ENCODE measurements around the gene TAC4.

The TAC4 gene

GRCh38 chr17:49842371-49842770, 5.5 kb downstream of the TAC4 start:
- DNase-seq (ENCODE audit: low read depth), result no peak

- no peak for DNase-seq (ENCODE audit: low read depth)
These were observed 6.3 kb downstream of the TAC4 start for GRCh38 chr17:49841548-49841947.

GRCh38 chr17:49839455-49839854, 8.4 kb downstream of the TAC4 start:
- no peak for DNase-seq (ENCODE audit: low read depth)

- DNase-seq (ENCODE audit: low read depth), result no peak
These were observed 11.5 kb downstream of the TAC4 start for GRCh38 chr17:49836111-49837030.

GRCh38 chr17:49835472-49835871, 12.4 kb downstream of the TAC4 start:
- no peak for DNase-seq (ENCODE audit: low read depth)

GRCh38 chr17:49834118-49834743, 13.6 kb downstream of the TAC4 start:
- no peak for DNase-seq (ENCODE audit: low read depth)

GRCh38 chr17:49832840-49833599, 14.8 kb downstream of the TAC4 start:
- DNase-seq (ENCODE audit: low read depth), result no peak

- no peak for DNase-seq (ENCODE audit: low read depth)
These were observed 17.3 kb downstream of the TAC4 start for GRCh38 chr17:49830605-49831004.

- no peak for DNase-seq (ENCODE audit: low read depth)
These were observed 18.8 kb downstream of the TAC4 start for GRCh38 chr17:49829026-49829425.

GRCh38 chr17:49828325-49828724, 19.5 kb downstream of the TAC4 start:
- DNase-seq (ENCODE audit: low read depth), result peak; percentile 26

GRCh38 chr17:49825645-49826044, 22.2 kb downstream of the TAC4 start:
- DNase-seq (ENCODE audit: low read depth), result no peak

- peak; percentile 16 for DNase-seq (ENCODE audit: low read depth)
These were observed 24.3 kb downstream of the TAC4 start for GRCh38 chr17:49823614-49824013.

- peak; percentile 19 for DNase-seq (ENCODE audit: low read depth)
These were observed 25.0 kb downstream of the TAC4 start for GRCh38 chr17:49822829-49823228.

GRCh38 chr17:49821916-49822315, 26.0 kb downstream of the TAC4 start:
- DNase-seq (ENCODE audit: low read depth), result no peak

- DNase-seq (ENCODE audit: low read depth), result no peak
These were observed 26.4 kb downstream of the TAC4 start for GRCh38 chr17:49821466-49821865.

- DNase-seq (ENCODE audit: low read depth), result no peak
These were observed 27.1 kb downstream of the TAC4 start for GRCh38 chr17:49820773-49821172.

GRCh38 chr17:49819651-49820050, 28.2 kb downstream of the TAC4 start:
- no peak for DNase-seq (ENCODE audit: low read depth)

GRCh38 chr17:49819138-49819537, 28.7 kb downstream of the TAC4 start:
- no peak for DNase-seq (ENCODE audit: low read depth)

- no peak for DNase-seq (ENCODE audit: low read depth)
These were observed 29.9 kb downstream of the TAC4 start for GRCh38 chr17:49817993-49818392.

- DNase-seq (ENCODE audit: low read depth), result no peak
These were observed 32.0 kb downstream of the TAC4 start for GRCh38 chr17:49815761-49816281.

GRCh38 chr17:49814781-49815529, 32.9 kb downstream of the TAC4 start:
- no peak for DNase-seq (ENCODE audit: low read depth)

GRCh38 chr17:49809056-49809455, 38.8 kb downstream of the TAC4 start:
- no peak for DNase-seq (ENCODE audit: low read depth)

All from GM04503 (cell line).